ENCODE measurements around the gene ECSCR. TPM values are rescaled to one million over a fixed set of nuclear protein-coding genes. Genes with fewer than 3 reads are reported as not detected.
"Not testable (repeated sequence)": the region's sequence is repeated elsewhere in the genome, so short reads cannot be mapped to it uniquely, and the experiment has no call there.

Gene ECSCR
- total RNA-seq, 1 experiment from 2014 or later: not detected

DNA sequence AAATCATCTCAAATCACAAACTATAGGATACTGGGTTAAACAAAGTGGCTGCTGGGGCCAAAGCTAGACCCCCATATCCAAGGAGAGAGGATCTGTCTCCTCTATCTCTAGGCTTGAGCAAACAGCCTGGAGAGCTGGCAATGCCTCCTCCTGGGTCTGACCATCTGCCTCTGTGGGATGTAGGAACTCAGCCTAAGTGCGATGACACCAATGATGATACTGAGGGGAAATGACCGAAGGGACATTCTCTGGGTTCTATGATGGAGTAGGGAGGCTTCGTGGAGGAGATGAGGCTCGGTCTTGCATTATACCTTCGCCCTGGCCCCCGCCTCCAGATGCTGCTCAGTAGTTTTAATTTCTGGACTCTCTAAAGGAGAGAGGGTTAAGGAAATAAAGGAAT, 49.4 kb downstream of the ECSCR start:
- DNase-seq (ENCODE audit: unreplicated experiment): no peak
- TF ChIP-seq, protein P1, sequence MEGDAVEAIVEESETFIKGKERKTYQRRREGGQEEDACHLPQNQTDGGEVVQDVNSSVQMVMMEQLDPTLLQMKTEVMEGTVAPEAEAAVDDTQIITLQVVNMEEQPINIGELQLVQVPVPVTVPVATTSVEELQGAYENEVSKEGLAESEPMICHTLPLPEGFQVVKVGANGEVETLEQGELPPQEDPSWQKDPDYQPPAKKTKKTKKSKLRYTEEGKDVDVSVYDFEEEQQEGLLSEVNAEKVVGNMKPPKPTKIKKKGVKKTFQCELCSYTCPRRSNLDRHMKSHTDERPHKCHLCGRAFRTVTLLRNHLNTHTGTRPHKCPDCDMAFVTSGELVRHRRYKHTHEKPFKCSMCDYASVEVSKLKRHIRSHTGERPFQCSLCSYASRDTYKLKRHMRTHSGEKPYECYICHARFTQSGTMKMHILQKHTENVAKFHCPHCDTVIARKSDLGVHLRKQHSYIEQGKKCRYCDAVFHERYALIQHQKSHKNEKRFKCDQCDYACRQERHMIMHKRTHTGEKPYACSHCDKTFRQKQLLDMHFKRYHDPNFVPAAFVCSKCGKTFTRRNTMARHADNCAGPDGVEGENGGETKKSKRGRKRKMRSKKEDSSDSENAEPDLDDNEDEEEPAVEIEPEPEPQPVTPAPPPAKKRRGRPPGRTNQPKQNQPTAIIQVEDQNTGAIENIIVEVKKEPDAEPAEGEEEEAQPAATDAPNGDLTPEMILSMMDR (IDR thresholded peaks at IDR 0.05; ENCODE audit: unreplicated experiment): no peak
- intact Hi-C loops (cut with micrococcal nuclease): no loop called here
- ChIA-PET POLR2A (interaction anchor here (3.4 kb wide), 1 partner anchor 9 kb away, joined by 16 read pairs; the partner anchor contains the start of gene SPATA24), CTCF (interaction anchor here (0.5 to 11.5 kb wide), 3 partner anchors 9 to 107 kb away, joined by 3 to 111 read pairs (median 5); no protein-coding TSS in a partner anchor)
- Mint-ChIP-seq H3K4me3 (ENCODE audit: unreplicated experiment) (no peak overlapping the region), H3K36me3 (ENCODE audit: insufficient read depth, unreplicated experiment) (peaks cover 6% of the 10 kb centered on the region), H3K4me1 (ENCODE audit: insufficient read depth, unreplicated experiment) (no peaks in the 10 kb centered on the region), H3K27me3 (ENCODE audit: insufficient read depth, unreplicated experiment) (no peaks in the 10 kb centered on the region), H3K9me3 (ENCODE audit: unreplicated experiment) (no peaks in the 10 kb centered on the region), H3K27ac (ENCODE audit: low read depth, unreplicated experiment) (no peak overlapping the region)
- BruUV-seq (replicated peaks): no TSS peak

GRCh38 chr5:139410993-139411828, 51.3 kb downstream of the ECSCR start:
- no peaks in the 10 kb centered on the region for H3K4me1 Mint-ChIP-seq (ENCODE audit: insufficient read depth, unreplicated experiment)
- H3K27me3 Mint-ChIP-seq (ENCODE audit: insufficient read depth, unreplicated experiment): no peaks in the 10 kb centered on the region
- no peak overlapping the region for H3K27ac Mint-ChIP-seq (ENCODE audit: low read depth, unreplicated experiment)
- TF ChIP-seq, protein P1 (IDR thresholded peaks at IDR 0.05; ENCODE audit: unreplicated experiment): no peak
- no peaks in the 10 kb centered on the region for H3K36me3 Mint-ChIP-seq (ENCODE audit: insufficient read depth, unreplicated experiment)
- intact Hi-C loops (cut with micrococcal nuclease): no loop called here
- no peak overlapping the region for H3K4me3 Mint-ChIP-seq (ENCODE audit: unreplicated experiment)
- no TSS peak for BruUV-seq (replicated peaks)
- POLR2A ChIA-PET: interaction anchor here (2.1 kb wide), 1 partner anchor 11 kb away, joined by 10 read pairs; no protein-coding TSS in a partner anchor
- no peaks in the 10 kb centered on the region for H3K9me3 Mint-ChIP-seq (ENCODE audit: unreplicated experiment)
- CTCF ChIA-PET: interaction anchor here (0.6 to 11.5 kb wide), 8 partner anchors 9 to 453 kb away, joined by 3 to 111 read pairs (median 4); no protein-coding TSS in a partner anchor
- no peak for DNase-seq (ENCODE audit: unreplicated experiment)

GRCh38 chr5:139410121-139410992, 52.2 kb downstream of the ECSCR start:
- H3K36me3 Mint-ChIP-seq (ENCODE audit: insufficient read depth, unreplicated experiment): no peaks in the 10 kb centered on the region
- ChIA-PET POLR2A (interaction anchor here (2.1 kb wide), 1 partner anchor 12 kb away, joined by 10 read pairs; no protein-coding TSS in a partner anchor), CTCF (interaction anchor here (0.5 to 11.5 kb wide), 11 partner anchors 8 to 463 kb away, joined by 3 to 111 read pairs (median 4); no protein-coding TSS in a partner anchor)
- H3K27ac Mint-ChIP-seq (ENCODE audit: low read depth, unreplicated experiment): no peak overlapping the region
- H3K4me3 Mint-ChIP-seq (ENCODE audit: unreplicated experiment): no peak overlapping the region
- H3K27me3 Mint-ChIP-seq (ENCODE audit: insufficient read depth, unreplicated experiment): no peaks in the 10 kb centered on the region
- H3K9me3 Mint-ChIP-seq (ENCODE audit: unreplicated experiment): no peaks in the 10 kb centered on the region
- no TSS peak for BruUV-seq (replicated peaks)
- H3K4me1 Mint-ChIP-seq (ENCODE audit: insufficient read depth, unreplicated experiment): no peaks in the 10 kb centered on the region
- DNase-seq (ENCODE audit: unreplicated experiment): no peak
- intact Hi-C loops (cut with micrococcal nuclease): no loop called here
- TF ChIP-seq, protein P1 (IDR thresholded peaks at IDR 0.05; ENCODE audit: unreplicated experiment): no peak

DNA sequence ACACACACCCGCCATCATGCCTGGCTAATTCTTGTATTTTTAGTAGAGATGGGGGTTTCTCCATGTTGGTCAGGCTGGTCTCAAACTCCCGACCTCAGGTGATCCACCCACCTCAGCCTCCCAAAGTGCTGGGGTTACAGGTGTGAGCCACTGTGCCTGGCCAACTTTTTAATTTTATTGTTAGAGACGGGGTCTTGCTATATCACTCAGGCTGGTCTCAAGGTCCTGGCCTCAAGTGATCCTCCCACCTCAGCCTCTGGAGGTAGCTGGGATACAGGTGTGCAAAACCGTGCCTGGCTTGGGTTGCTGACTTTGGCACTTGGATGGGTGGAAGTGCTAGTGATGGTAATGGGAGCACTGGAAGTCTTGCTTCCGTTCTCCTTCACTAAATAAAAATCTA, 53.4 kb downstream of the ECSCR start:
- DNase-seq (ENCODE audit: unreplicated experiment); intact Hi-C loops (cut with micrococcal nuclease); H3K36me3 Mint-ChIP-seq (ENCODE audit: insufficient read depth, unreplicated experiment); H3K4me1 Mint-ChIP-seq (ENCODE audit: insufficient read depth, unreplicated experiment); H3K4me3 Mint-ChIP-seq (ENCODE audit: unreplicated experiment); H3K27me3 Mint-ChIP-seq (ENCODE audit: insufficient read depth, unreplicated experiment); H3K27ac Mint-ChIP-seq (ENCODE audit: low read depth, unreplicated experiment); H3K9me3 Mint-ChIP-seq (ENCODE audit: unreplicated experiment); BruUV-seq (replicated peaks): not testable (repeated sequence)
- CTCF ChIA-PET: interaction anchor here (0.6 to 11.5 kb wide), 5 partner anchors 13 to 120 kb away, joined by 3 to 111 read pairs (median 7); no protein-coding TSS in a partner anchor
- POLR2A ChIA-PET: interaction anchor here (0.8 to 2.1 kb wide), 2 partner anchors 13 to 115 kb away, joined by 3 to 10 read pairs; no protein-coding TSS in a partner anchor

All from MCF 10A (cell line).